Esophagus muscularis mucosa (tissue), 4 donors: Measurements from ENCODE around the gene BET1. TPM values are rescaled to one million over a fixed set of nuclear protein-coding genes. Genes with fewer than 3 reads are reported as not detected.

Source experiments
- DNase-seq: peaks from one replicate; pipeline ENCODE4 v3.0.0-alpha.2; 2017; ENCODE audit errors: extremely low spot score
- H3K27ac ChIP-seq, 4 donors: fragments of 200-600 bp; sonication (generic); replicated peaks in 1 of 4; 1 replicate in 3 of 4; 2 replicates in 1 of 4; pipeline ENCODE4 v1.5.1; 2016 to 2019; ENCODE audit warnings: mild to moderate bottlenecking in 1 of 4
- H3K27me3 ChIP-seq, 4 donors: fragments of 200-600 bp; sonication (generic); one replicate each; pipeline versions ENCODE4 v1.5.1 to v1.6.0; 2016 to 2019
- H3K36me3 ChIP-seq, 4 donors: fragments of 200-600 bp; sonication (generic); one replicate each; pipeline ENCODE4 v1.5.1; 2016 to 2019
- H3K4me1 ChIP-seq, 4 donors: fragments of 200-600 bp; sonication (generic); one replicate each; pipeline ENCODE4 v1.5.1; 2016 to 2019
- H3K4me3 ChIP-seq, 4 donors: fragments of 200-600 bp; sonication (generic); 1 replicate in 2 of 4; 2 replicates in 2 of 4; pipeline ENCODE4 v1.5.1; 2016 to 2019; ENCODE audit warnings: mild to moderate bottlenecking in 4 of 4, moderate library complexity in 1 of 4
- H3K9me3 ChIP-seq, 4 donors: fragments of 200-600 bp; sonication (generic); 1 replicate in 3 of 4; 2 replicates in 1 of 4; pipeline ENCODE4 v1.5.1; 2016 to 2019
- CTCF ChIP-seq, 3 experiments: fragments of 200-600 bp in 2 of 3; fragments of 450-650 bp in 1 of 3; sonication (generic) in 2 of 3; IDR thresholded peaks; one replicate each; pipeline ENCODE4 v1.5.1; 2017 to 2019; ENCODE audit warnings: antibody characterized with exemption in 3 of 3, mild to moderate bottlenecking in 2 of 3, moderate library complexity in 1 of 3
- EP300 ChIP-seq: sonication (generic); formaldehyde crosslinking; IDR thresholded peaks from one replicate; pipeline ENCODE4 v1.6.1; 2017; ENCODE audit warnings: antibody characterized with exemption
- POLR2A ChIP-seq: fragments of 450-650 bp; IDR thresholded peaks from one replicate; pipeline ENCODE4 v1.6.1; 2017; ENCODE audit warnings: antibody characterized with exemption, moderate library complexity, mild to moderate bottlenecking, low read depth
- POLR2AphosphoS5 ChIP-seq, 2 donors: sonication (generic); formaldehyde crosslinking; IDR thresholded peaks; one replicate each; pipeline ENCODE4 v1.6.1; 2017; ENCODE audit warnings: antibody characterized with exemption in 2 of 2
- WGBS: methylation state at CpG from one replicate; pipeline ENCODE4 v1.1.5; 2018; 5-methylcytosine and 5-hydroxymethylcytosine counted together
- intact Hi-C: fragments of 100-400 bp; cut with DNase I; formaldehyde crosslinking; loops from one replicate; pipeline ENCODE4 v1.15.1; 2023
- total RNA-seq, 4 donors: library from RNA; depleted of rRNA; stranded (reverse); fragments of >200 nt; gene quantifications; one replicate each; pipeline versions ENCODE4 v1.1.0 to v1.2.1, GENCODE V29; 2016

BET1 gene
- total RNA-seq, 4 donors from 2014 or later = 10.5 to 15.8 (median 12.6) TPM

- intact Hi-C loops = no loop called here
- H3K4me3 ChIP-seq = no peak overlapping the region
- H3K27ac ChIP-seq = no peak overlapping the region
- no peak for DNase-seq
- no peaks in the 10 kb centered on the region for H3K27me3 ChIP-seq
- H3K4me1 ChIP-seq = no peaks in the 10 kb centered on the region
- no peak for TF ChIP-seq POLR2AphosphoS5 (IDR thresholded peaks at IDR 0.05)
- no peak for TF ChIP-seq EP300
- no peak for TF ChIP-seq CTCF (IDR thresholded peaks at IDR 0.05)
- TF ChIP-seq POLR2A = no peak
- H3K9me3 ChIP-seq = no peaks in the 10 kb centered on the region
- H3K36me3 ChIP-seq = no peaks in the 10 kb centered on the region
- WGBS = 76% methylated on average over 2 of the region's 2 CpGs
These were observed 35.1 kb downstream of the BET1 start for GRCh38 chr7:93968911-93969620.

GRCh38 chr7:93964813-93965212 lies 39.3 kb downstream of the BET1 start:
- no peak for DNase-seq
- Histone ChIP-seq H3K36me3 (no peaks in the 10 kb centered on the region), H3K27ac (no peak overlapping the region), H3K4me1 (no peaks in the 10 kb centered on the region), H3K27me3 (no peaks in the 10 kb centered on the region), H3K9me3 (no peaks in the 10 kb centered on the region), H3K4me3 (no peak overlapping the region)
- TF ChIP-seq POLR2A (no peak), EP300 (no peak), CTCF (IDR thresholded peaks at IDR 0.05) (no peak), POLR2AphosphoS5 (IDR thresholded peaks at IDR 0.05) (no peak)
- WGBS = 81% methylated on average over 3 of the region's 3 CpGs
- intact Hi-C loops = no loop called here

GRCh38 chr7:93964262-93964661 lies 39.9 kb downstream of the BET1 start:
- Histone ChIP-seq H3K4me1 (no peaks in the 10 kb centered on the region), H3K27me3 (no peaks in the 10 kb centered on the region), H3K27ac (no peak overlapping the region), H3K36me3 (no peaks in the 10 kb centered on the region), H3K4me3 (no peak overlapping the region), H3K9me3 (no peaks in the 10 kb centered on the region)
- intact Hi-C loops = no loop called here
- 95% methylated on average over 5 of the region's 5 CpGs for WGBS
- no peak for TF ChIP-seq POLR2A
- no peak for TF ChIP-seq CTCF (IDR thresholded peaks at IDR 0.05)
- no peak for DNase-seq

GRCh38 chr7:93960986-93961385 lies 43.2 kb downstream of the BET1 start:
- Histone ChIP-seq H3K36me3 (no peaks in the 10 kb centered on the region), H3K27ac (no peak overlapping the region), H3K4me1 (no peaks in the 10 kb centered on the region), H3K9me3 (no peaks in the 10 kb centered on the region), H3K27me3 (no peaks in the 10 kb centered on the region), H3K4me3 (no peak overlapping the region)
- TF ChIP-seq EP300 = no peak
- TF ChIP-seq POLR2A = no peak
- no peak for TF ChIP-seq CTCF (IDR thresholded peaks at IDR 0.05)
- no peak for TF ChIP-seq POLR2AphosphoS5 (IDR thresholded peaks at IDR 0.05)
- DNase-seq = no peak
- 90% methylated on average over 3 of the region's 3 CpGs for WGBS
- intact Hi-C loops = no loop called here

GRCh38 chr7:93958651-93959050 lies 45.5 kb downstream of the BET1 start:
- no peaks in the 10 kb centered on the region for H3K36me3 ChIP-seq
- H3K27ac ChIP-seq = no peak overlapping the region
- WGBS = 75% methylated on average over 3 of the region's 3 CpGs
- no peak for DNase-seq
- H3K4me1 ChIP-seq = no peaks in the 10 kb centered on the region
- TF ChIP-seq EP300 = no peak
- TF ChIP-seq CTCF (IDR thresholded peaks at IDR 0.05) = no peak
- no peak for TF ChIP-seq POLR2A
- no peak for TF ChIP-seq POLR2AphosphoS5 (IDR thresholded peaks at IDR 0.05)
- intact Hi-C loops = no loop called here
- no peak overlapping the region for H3K4me3 ChIP-seq
- H3K9me3 ChIP-seq = no peaks in the 10 kb centered on the region
- no peaks in the 10 kb centered on the region for H3K27me3 ChIP-seq
